Frontal cortex (tissue), 4 donors: ENCODE data around the gene UCN. TPM values are rescaled to one million over a fixed set of nuclear protein-coding genes. Genes with fewer than 3 reads are reported as not detected.
A peak's percentile ranks its signal among the peaks of the same experiment; 100 is the strongest.
"Not testable (repeated sequence)": the region's sequence is repeated elsewhere in the genome, so short reads cannot be mapped to it uniquely, and the experiment has no call there.

Source experiments
- DNase-seq, 2 donors: peaks; one replicate each; pipeline ENCODE4 v3.0.0; 2012; ENCODE audit warnings: low spot score in 2 of 2
- FAIRE-seq: peaks from 2 replicates; lab custom pipeline; 2012; peaks lifted over from hg19 to GRCh38; lab: Jason Lieb, UNC
- total RNA-seq: library from RNA; depleted of rRNA; stranded (reverse); fragments of >200 nt; gene quantifications from one replicate; pipeline ENCODE4 v1.2.3, GENCODE V29; 2014
- donor health status: control.
- donor health status: control.
- donor health status: control.

UCN gene
- 1.2 TPM for total RNA-seq

GRCh38 chr2:27308359-27308881 lies at the start of gene UCN:
Gene UCN (minus strand): TSS chr2:27308445. CDS start chr2:27307895, 550 bp downstream.
- FAIRE-seq, result no peak
- no peak for DNase-seq

- peak; percentile 85 to 91 for DNase-seq
- FAIRE-seq, result no peak
Observed at GRCh38 chr2:27356382-27357181, 48.3 kb upstream of the UCN start, which contains the start of gene GTF3C2. Gene GTF3C2 (minus strand): TSS chr2:27356764. CDS start chr2:27343554, 13,210 bp downstream.

GRCh38 chr2:27356056-27356381 lies 47.8 kb upstream of the UCN start:
- FAIRE-seq (no peak), DNase-seq (no peak)

GRCh38 chr2:27354597-27354927 lies 46.3 kb upstream of the UCN start:
- FAIRE-seq (no peak), DNase-seq (no peak)

GRCh38 chr2:27353762-27354596 lies 45.7 kb upstream of the UCN start:
- FAIRE-seq (no peak), DNase-seq (no peak)

- not testable (repeated sequence) for FAIRE-seq, DNase-seq
Observed at GRCh38 chr2:27353386-27353761, 45.1 kb upstream of the UCN start.

- FAIRE-seq (no peak), DNase-seq (no peak)
Observed at GRCh38 chr2:27351802-27352598, 43.8 kb upstream of the UCN start.

GRCh38 chr2:27350106-27350693 lies 42.0 kb upstream of the UCN start:
- no peak for FAIRE-seq
- no peak for DNase-seq

- DNase-seq, result no peak
- FAIRE-seq, result no peak
Observed at GRCh38 chr2:27347641-27348040, 39.4 kb upstream of the UCN start.

- FAIRE-seq, result no peak
- no peak for DNase-seq
Observed at GRCh38 chr2:27336173-27336572, 27.9 kb upstream of the UCN start.

GRCh38 chr2:27335311-27335710 lies 27.1 kb upstream of the UCN start:
- DNase-seq (no peak), FAIRE-seq (no peak)

- DNase-seq, result no peak
- FAIRE-seq, result no peak
Observed at GRCh38 chr2:27324720-27325119, 16.5 kb upstream of the UCN start.

- no peak for FAIRE-seq
- DNase-seq, result no peak
Observed at GRCh38 chr2:27323596-27324285, 15.5 kb upstream of the UCN start.

- peak; percentile 83 to 95 for DNase-seq
- FAIRE-seq, result no peak
Observed at GRCh38 chr2:27322766-27323595, 14.7 kb upstream of the UCN start, which contains the start of gene MPV17. Gene MPV17 (minus strand): TSS chr2:27323097. CDS start chr2:27322517, 580 bp downstream.

GRCh38 chr2:27322301-27322765 lies 14.1 kb upstream of the UCN start:
- no peak for FAIRE-seq
- DNase-seq, result no peak

- DNase-seq (no peak), FAIRE-seq (no peak)
Observed at GRCh38 chr2:27320958-27321543, 12.8 kb upstream of the UCN start.

- DNase-seq, FAIRE-seq: not testable (repeated sequence)
Observed at GRCh38 chr2:27319839-27320238, 11.6 kb upstream of the UCN start.
